Peyer's patch (tissue), 4 donors: ENCODE measurements around the gene ZNF45. TPM values are rescaled to one million over a fixed set of nuclear protein-coding genes. Genes with fewer than 3 reads are reported as not detected.

Experiments used
- DNase-seq, 3 donors: peaks; one replicate each; pipeline ENCODE4 v3.0.0-alpha.2; 2017 to 2019
- H3K27ac ChIP-seq, 4 donors: fragments of 200-600 bp; sonication (generic); one replicate each; pipeline ENCODE4 v1.5.1; 2016 to 2019
- H3K27me3 ChIP-seq, 2 donors: fragments of 200-600 bp; sonication (generic); one replicate each; pipeline ENCODE4 v1.5.1; 2019
- H3K36me3 ChIP-seq, 3 donors: fragments of 200-600 bp; sonication (generic); one replicate each; pipeline ENCODE4 v1.5.1; 2016 to 2019
- H3K4me1 ChIP-seq, 4 donors: fragments of 200-600 bp; sonication (generic); one replicate each; pipeline ENCODE4 v1.5.1; 2016 to 2019
- H3K4me3 ChIP-seq, 4 donors: fragments of 200-600 bp; sonication (generic); 1 replicate in 3 of 4; 2 replicates in 1 of 4; pipeline ENCODE4 v1.5.1; 2016 to 2019; ENCODE audit warnings: mild to moderate bottlenecking in 1 of 4
- H3K9me3 ChIP-seq, 4 donors: fragments of 200-600 bp; sonication (generic); one replicate each; pipeline ENCODE4 v1.5.1; 2016 to 2019; ENCODE audit warnings: mild to moderate bottlenecking in 1 of 4
- CTCF ChIP-seq, 6 experiments: fragments of 450-650 bp in 4 of 6; fragments of 200-600 bp in 2 of 6; sonication (generic) in 1 of 6; IDR thresholded peaks; one replicate each; pipeline ENCODE4 v1.5.1; 2017 to 2019; ENCODE audit warnings: antibody characterized with exemption in 6 of 6, mild to moderate bottlenecking in 3 of 6, moderate library complexity in 1 of 6
- POLR2A ChIP-seq, 2 donors: fragments of 450-650 bp; IDR thresholded peaks; one replicate each; pipeline ENCODE4 v1.5.1; 2017; ENCODE audit warnings: antibody characterized with exemption in 2 of 2, mild to moderate bottlenecking in 2 of 2, moderate library complexity in 2 of 2
- total RNA-seq, 4 donors: library from RNA; depleted of rRNA; stranded (reverse); fragments of >200 nt; gene quantifications; one replicate each; pipeline ENCODE4 v1.1.0, GENCODE V29; 2016

The ZNF45 gene
- total RNA-seq, 4 donors from 2014 or later = 6.9 to 18.2 (median 14.9) TPM

DNA sequence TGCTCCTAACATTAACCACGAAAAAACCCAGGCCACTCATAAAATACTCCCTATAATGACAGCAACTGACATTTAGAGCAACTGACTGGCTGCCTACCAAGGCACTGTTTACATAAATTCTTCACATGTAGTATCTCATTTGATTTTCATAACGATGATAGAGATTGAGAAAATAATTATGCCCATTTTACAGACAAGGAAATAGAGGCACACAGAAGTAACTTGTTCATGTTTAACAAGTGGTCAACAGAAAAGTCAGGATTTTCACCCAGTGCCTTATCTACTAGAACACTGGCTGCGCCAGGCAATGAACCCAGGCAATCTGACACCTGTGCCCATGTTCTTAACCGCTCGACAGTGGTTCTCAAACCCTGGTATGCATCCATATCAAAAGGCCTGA, 6.3 kb downstream of the ZNF45 start:
- H3K27me3 ChIP-seq = no peaks in the 10 kb centered on the region
- peaks cover 0 to 2% (median 0%) of the 10 kb centered on the region in 4 donors for H3K4me1 ChIP-seq
- peaks cover 4 to 94% (median 6%) of the 10 kb centered on the region in 3 donors for H3K36me3 ChIP-seq
- TF ChIP-seq POLR2A (IDR thresholded peaks at IDR 0.05) (no peak), CTCF (IDR thresholded peaks at IDR 0.05) (no peak)
- H3K27ac ChIP-seq = no peak overlapping the region
- no peak for DNase-seq
- H3K9me3 ChIP-seq = peaks cover 0 to 5% (median 0%) of the 10 kb centered on the region in 4 donors
- H3K4me3 ChIP-seq = no peak overlapping the region

GRCh38 chr19:43923875-43924274, 11.2 kb downstream of the ZNF45 start:
- no peaks in the 10 kb centered on the region for H3K27me3 ChIP-seq
- no peak for TF ChIP-seq POLR2A (IDR thresholded peaks at IDR 0.05)
- TF ChIP-seq CTCF (IDR thresholded peaks at IDR 0.05) = no peak
- peaks cover 6 to 99% (median 9%) of the 10 kb centered on the region in 3 donors for H3K36me3 ChIP-seq
- no peaks in the 10 kb centered on the region for H3K4me1 ChIP-seq
- peaks cover 0 to 23% (median 3%) of the 10 kb centered on the region in 4 donors for H3K9me3 ChIP-seq
- H3K27ac ChIP-seq = no peak overlapping the region
- no peak for DNase-seq
- no peak overlapping the region for H3K4me3 ChIP-seq

DNA sequence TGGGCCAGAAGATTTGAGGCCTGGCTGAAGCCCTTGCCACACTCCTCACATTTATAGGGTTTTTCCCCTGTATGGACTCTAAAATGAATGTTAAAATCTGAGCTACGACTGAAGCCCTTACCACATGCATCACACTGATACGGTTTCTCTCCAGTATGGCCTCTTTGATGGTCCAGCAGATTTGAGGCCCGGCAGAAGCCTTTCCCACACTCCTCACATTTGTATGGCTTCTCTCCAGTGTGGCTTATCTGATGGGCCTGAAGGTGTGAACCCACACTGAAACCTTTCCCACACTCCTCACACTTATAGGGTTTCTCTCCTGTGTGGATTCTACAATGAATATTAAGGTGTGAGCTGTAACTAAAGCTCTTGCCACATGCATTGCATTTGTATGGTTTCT, 21.0 kb downstream of the ZNF45 start:
- Histone ChIP-seq H3K4me1 (no peaks in the 10 kb centered on the region), H3K27ac (no peak overlapping the region), H3K36me3 (peaks cover 5 to 57% (median 13%) of the 10 kb centered on the region in 3 donors), H3K27me3 (no peaks in the 10 kb centered on the region), H3K9me3 (peaks cover 0 to 92% (median 20%) of the 10 kb centered on the region in 4 donors), H3K4me3 (no peak overlapping the region)
- TF ChIP-seq CTCF (IDR thresholded peaks at IDR 0.05) = no peak
- DNase-seq = no peak

DNA sequence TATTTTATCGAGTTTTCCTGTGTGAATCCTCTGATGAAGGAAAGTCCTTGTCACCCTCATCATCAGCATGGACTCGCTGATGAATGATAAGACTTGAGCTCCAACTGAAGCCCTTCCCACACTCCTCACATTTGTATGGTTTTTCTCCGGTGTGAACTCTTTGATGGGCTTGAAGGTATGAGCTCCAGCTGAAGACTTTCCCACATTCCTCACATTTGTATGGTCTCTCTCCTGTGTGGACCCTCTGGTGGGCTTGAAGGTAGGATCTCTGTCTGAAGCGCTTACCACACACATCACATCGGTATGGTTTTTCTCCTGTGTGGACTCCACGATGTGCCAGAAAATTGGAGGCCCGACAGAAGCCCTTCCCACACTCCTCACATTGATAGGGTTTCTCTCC, 21.7 kb downstream of the ZNF45 start:
- Histone ChIP-seq H3K4me1 (no peaks in the 10 kb centered on the region), H3K27me3 (no peaks in the 10 kb centered on the region), H3K27ac (no peak overlapping the region), H3K4me3 (no peak overlapping the region), H3K9me3 (peaks cover 0 to 85% (median 20%) of the 10 kb centered on the region in 4 donors), H3K36me3 (peaks cover 3 to 50% (median 6%) of the 10 kb centered on the region in 3 donors)
- TF ChIP-seq POLR2A (IDR thresholded peaks at IDR 0.05) (no peak), CTCF (IDR thresholded peaks at IDR 0.05) (no peak)
- no peak for DNase-seq

- no peaks in the 10 kb centered on the region for H3K4me1 ChIP-seq
- H3K27ac ChIP-seq = no peak overlapping the region
- H3K36me3 ChIP-seq = peaks cover 0 to 25% (median 0%) of the 10 kb centered on the region in 3 donors
- H3K4me3 ChIP-seq = no peak overlapping the region
- TF ChIP-seq POLR2A (IDR thresholded peaks at IDR 0.05) = no peak
- no peak for TF ChIP-seq CTCF (IDR thresholded peaks at IDR 0.05)
- no peaks in the 10 kb centered on the region for H3K27me3 ChIP-seq
- peaks cover 0 to 74% (median 19%) of the 10 kb centered on the region in 4 donors for H3K9me3 ChIP-seq
- DNase-seq = no peak
Observed at GRCh38 chr19:43910884-43911283, 24.2 kb downstream of the ZNF45 start.

DNA sequence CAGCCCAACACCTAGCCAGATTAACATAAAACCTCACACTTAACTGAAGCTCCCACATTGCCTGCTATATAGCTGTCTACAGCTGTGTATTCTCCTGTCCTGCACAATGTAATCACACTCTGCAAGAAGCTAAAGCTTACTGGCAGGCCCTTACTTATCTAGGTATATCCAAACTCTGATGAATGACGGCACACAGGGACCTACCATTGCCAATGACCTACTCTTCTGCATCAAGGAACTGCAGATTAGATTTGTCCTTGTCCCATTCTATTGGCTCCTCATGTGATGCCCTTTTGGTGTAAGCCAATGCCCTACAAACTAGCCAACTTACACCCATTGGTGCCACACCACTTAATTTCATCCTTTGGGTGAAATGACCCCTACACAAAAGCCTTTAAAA, 26.4 kb downstream of the ZNF45 start:
- Histone ChIP-seq H3K4me3 (no peak overlapping the region), H3K4me1 (no peaks in the 10 kb centered on the region), H3K36me3 (peaks cover 0 to 3% (median 0%) of the 10 kb centered on the region in 3 donors), H3K27me3 (no peaks in the 10 kb centered on the region), H3K9me3 (peaks cover 0 to 58% (median 6%) of the 10 kb centered on the region in 4 donors), H3K27ac (no peak overlapping the region)
- TF ChIP-seq POLR2A (IDR thresholded peaks at IDR 0.05) = no peak
- no peak for TF ChIP-seq CTCF (IDR thresholded peaks at IDR 0.05)
- no peak for DNase-seq
